Stimulated activated CD4-positive, alpha-beta T cell treated with anti-CD3 and anti-CD28 coated beads, Interleukin-4, amount 100 ng/mL, for 1 hour (primary cell): Measurements from ENCODE around the gene CALD1.

Experiments used
- DNase-seq: peaks from one replicate; pipeline ENCODE4 v3.0.0-alpha.2; 2020

CALD1 gene

DNA sequence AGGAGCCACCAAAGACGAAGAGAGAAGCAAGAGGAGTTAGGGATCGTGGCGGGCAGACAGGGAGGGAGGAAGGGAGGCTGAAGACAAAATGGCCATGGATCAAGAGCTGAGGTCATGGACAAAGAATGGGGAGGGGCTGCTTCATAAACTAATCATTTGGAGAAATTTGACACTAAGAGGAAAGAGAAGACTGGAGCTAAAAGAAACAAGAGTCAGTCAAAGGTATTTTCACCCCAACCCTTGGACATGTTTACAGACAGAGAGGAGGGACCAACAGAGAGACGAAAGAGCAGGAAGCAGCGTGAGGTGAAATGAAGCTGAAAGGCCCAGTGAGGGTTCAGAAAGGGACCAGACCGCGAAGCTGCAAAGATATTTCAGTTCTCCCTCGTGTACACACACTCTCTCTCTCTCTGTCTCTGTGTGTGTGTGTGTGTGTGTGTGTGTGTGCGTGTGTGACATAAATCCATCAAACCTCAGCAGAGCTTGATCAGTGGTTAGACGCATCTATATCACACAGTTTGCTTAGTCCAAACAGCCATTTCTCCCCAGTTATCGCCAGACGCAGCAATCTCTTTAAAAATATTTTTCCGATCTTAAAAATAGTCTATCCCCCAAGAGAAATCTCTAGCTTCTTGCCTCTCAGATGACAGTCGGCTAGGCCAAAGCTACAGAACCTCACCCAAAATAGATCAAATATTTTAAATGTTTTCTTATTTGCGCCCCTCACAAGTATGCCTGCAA lies 12.5 kb upstream of the CALD1 start:
- DNase-seq: no peak

DNA sequence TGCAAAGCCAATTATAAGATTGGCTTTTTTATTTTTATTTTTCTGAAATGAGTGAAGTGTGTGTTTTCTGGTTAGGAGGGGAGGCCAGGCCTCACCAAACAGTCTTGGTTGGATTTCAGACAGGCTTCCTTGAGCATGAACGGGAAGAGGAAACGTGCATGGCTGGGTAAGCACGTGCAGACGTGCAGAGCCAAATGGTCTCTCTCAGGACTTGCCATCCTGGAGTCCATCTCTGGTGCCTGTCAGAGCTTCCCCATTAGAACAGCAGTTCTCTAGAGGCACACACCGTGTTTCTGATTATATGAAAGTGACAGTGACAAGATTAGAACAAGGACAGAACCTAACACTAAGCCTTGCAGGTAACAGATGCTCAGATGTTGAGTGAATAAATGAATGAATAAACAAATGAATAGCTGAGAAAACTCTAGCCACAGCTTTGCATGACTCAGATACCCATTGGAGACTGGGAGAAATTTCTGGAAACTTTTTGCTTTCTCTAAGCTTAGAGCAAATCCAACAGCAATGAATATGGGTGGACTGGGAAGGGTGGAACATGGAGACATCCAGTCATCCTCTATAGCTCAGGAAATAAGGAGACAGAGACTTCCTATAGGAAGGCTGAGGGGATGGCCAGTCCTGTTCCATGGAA lies 11.8 kb upstream of the CALD1 start:
- DNase-seq: no peak

DNA sequence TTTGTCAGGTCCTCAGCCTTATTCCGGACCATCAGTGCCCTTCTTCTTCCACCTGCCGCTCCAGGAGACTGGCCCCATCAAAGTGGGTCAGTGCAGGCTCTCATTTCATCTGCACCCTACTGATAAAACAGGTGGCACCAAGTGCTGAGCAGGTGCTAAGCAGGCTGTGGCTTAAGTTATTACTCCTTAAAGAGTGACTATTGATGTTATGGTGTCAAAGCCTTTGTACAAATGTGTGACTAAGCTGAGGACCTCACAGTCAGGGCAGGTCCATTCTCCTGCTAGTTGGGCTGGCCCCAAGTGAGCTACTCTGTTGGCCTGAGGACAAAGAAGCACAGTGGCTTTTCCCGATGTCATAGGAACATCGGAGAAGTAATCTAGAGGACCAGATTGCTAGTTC lies 11.2 kb upstream of the CALD1 start:
- no peak for DNase-seq

DNA sequence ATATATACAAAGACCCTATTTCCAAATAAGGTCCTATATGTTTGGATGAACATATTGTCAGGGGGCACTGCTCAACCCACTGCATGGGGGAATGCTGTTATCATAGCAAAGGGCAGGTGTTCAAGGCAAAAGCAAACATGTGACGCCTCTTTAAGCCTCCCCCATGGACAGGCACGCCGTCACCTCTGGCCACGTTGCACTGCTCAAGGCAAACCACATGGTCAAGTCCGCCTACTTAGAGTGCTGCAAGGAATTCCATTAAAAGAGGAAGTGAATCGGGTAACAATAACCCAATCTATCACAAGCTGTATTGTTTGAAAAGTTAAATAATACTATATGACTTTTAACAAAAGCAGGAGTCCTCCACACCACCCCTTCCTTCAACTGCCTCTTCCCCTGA lies 8.8 kb upstream of the CALD1 start:
- no peak for DNase-seq

DNA sequence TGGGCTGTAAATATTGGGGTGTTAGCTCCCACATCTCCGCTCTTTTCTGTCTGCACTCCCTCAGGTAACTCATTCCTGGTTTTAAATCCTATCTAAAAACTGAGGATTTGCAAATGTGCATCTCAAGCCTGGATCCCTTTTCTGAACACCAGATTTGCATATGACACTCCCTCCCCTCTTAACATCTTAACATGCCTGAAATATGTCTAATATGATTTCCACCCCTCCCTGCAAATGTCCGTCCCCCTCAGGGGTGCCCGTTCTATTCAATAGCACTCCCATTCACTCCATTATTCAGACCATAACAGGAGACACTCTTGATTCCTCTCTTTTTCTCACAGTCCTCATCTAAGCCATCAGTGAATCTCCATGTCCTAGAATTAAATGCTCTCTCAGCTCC lies 8.3 kb upstream of the CALD1 start:
- DNase-seq: no peak

DNA sequence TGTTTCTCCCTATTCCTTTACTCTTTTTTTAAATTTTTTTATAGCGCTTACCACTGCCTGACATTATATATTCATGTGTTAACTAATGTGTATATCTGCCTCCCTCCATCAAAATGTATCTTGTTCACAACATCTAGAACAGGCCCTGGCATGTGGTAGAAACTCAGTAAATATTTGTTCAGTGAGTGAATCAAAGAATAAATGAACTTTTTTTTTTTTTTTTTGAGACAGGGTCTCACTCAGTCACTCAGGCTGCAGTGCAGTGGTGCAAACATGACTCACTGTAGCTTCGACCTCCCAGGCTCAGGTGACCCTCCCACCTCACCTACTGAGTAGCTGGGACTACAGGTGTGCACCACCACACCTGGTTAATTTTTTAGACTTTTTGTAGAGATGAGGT lies 7.5 kb upstream of the CALD1 start:
- DNase-seq: no peak

DNA sequence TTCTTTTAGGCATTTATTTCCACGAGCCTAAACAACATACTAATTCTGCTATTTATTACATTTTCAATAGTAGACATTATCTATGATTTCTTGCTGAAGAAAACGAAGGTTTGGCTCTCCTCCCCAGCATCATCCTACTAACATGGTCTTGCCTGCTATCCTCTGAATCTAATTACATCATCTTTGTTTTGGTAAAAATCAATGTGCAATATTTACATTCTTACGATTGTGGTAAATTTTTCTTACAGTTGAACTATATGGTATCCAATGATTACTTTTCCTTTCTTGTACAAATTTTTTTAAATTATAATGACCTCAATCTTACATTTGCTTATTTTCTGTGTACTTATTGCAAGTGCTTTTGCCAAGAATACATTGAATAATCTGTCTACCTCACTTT lies 7.0 kb upstream of the CALD1 start:
- no peak for DNase-seq

DNA sequence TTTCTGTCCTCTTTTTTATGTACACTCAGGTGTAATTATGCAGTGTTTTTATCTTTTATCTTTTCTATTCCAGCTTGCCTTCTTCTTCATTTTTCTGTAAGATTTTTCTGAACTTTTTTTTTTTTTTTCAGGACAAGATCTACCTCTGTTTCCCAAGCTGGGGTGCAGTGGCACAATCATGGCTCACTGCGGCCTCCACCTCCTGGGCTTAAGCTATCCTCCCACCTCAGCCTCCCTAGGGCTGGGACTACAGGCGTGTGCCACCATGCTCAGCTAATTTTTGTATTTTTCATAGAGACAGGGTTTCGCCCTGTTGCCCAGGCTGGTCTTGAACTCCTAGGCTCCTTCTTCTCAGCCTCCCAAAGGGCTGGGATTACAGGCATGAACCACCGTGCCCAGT lies 6.3 kb upstream of the CALD1 start:
- DNase-seq: no peak

DNA sequence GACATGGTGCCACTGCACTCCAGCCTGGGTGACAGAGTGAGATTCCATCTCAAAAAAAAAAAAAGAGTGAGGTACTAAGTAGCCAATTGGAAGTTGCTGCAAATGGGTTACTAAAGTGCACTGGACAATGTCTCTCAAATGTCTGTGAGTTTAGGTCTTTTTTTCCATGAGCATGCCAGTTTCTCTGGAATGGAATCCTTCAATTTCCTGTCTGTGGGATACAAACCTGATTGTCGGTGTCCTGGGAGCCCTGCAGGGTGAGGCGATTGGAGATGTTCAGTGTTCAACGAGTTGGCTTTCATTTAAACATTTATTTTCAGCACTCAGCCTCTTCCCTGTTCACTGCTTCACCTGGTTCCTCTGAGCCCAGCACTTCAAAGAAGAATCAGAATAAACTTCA lies 5.3 kb upstream of the CALD1 start:
- no peak for DNase-seq

DNA sequence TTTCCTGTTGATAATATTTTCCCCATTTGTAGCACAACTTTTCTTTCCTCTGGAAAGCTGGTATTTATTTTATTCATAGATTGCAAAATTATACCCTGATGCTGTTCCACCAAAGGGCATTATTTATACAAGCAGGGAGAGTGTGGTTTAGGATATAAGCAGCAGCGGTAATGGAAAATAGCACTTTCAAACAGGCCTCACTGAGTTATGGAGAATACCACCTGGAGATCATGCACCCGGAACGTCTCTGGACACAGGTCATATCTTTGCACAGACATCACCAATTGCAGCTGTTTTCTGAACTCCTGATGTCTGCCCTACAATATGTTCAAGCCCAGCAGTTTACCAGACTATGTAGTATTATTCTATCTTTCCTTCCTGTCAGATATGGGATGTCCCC lies 2.0 kb upstream of the CALD1 start:
- DNase-seq: no peak

DNA sequence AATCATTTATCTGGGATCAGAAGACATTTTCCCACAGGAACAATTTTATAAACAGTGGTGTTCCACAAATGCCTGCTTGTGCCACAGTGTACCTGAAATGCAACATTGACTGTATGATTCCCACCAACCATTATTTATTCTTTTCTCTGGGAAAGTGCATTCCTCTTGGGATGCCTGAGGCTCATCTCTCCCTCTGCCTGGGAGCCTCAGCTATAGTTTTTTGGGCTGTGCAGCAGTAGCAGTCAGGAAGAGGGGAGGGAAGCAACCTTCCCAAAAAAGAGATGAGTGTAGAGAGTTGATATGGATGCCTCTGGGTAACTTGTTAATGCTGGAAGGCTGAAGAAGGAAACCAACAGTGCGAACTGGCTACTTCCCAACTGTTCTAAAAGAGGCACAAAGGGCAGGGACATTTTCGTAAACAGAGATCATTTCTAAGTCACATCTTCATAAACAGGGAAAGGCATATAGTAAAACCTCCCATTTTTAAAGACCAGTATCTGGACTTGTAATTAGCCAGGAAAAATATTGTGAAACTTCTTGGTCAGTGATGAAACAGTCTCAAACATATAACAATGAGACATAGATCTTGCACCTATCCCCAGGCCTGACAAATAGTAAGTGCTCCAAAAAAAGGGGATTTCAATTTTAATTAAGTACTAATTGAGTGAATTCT lies 1.4 kb upstream of the CALD1 start:
- DNase-seq: no peak

DNA sequence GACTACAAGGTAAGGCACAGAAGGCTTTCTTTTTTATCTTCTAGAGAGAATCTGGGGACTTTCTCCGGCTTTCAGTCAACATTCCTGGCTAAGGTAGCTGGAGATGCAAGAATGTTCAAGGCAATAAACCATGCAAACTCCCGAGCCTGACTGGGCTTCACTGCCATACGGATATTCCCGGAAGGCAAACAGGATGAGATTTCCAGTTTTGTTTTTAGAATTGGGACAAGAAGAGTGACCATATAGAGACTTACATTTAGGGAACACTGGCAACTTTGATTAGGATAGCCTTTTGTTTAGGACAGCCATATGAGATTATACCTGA lies 269 bp downstream of the CALD1 start:
- DNase-seq: no peak

DNA sequence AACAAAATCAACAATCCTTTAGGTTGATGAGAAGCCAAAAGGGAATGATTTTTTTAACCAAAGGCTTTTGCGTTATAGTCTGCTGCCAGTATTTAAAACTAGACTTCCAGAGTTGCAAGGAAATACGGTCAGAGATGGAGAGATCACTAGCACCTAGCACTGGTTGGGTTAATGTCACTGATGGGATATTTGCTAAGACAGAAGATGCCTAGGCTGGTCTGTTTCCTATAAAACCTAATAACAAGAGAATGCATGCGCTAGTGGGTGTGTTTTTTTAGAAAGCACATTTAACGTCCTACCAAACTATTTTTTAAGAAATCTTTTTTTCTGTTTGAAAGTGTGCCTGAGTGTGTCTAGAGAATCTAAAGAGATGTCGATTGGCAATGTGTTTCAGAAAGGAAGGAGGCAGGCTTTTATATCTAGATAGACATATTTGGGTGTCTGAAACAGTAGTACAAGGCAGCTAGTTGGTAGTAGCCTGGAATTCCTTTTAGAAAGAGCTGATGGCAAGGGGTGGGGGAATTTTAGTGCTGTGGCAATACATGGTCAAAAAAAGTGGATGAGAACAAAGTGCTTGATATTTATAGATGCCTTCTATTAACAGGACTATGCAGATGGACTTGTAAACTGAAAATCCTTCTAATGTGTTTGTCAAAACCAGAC lies 863 bp downstream of the CALD1 start:
- no peak for DNase-seq

DNA sequence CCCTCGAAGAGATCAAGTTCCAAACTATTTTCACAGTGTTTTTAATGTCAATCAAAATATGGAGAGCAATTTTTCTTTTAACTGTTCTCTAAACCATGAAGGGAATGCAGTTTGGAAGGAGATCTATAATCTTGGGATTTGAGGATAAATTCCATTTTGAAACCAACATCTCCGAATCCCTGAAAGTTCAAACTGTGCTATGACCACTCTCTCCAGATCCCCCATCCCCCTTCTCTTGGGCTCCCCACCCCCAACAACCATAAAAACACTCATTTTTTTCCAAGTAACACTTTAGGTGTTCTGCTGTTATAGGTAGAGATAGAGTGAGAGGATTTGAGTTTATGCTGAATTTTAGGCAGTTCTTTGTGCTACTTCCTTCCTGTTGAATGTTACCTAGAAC lies 1.7 kb downstream of the CALD1 start:
- no peak for DNase-seq

DNA sequence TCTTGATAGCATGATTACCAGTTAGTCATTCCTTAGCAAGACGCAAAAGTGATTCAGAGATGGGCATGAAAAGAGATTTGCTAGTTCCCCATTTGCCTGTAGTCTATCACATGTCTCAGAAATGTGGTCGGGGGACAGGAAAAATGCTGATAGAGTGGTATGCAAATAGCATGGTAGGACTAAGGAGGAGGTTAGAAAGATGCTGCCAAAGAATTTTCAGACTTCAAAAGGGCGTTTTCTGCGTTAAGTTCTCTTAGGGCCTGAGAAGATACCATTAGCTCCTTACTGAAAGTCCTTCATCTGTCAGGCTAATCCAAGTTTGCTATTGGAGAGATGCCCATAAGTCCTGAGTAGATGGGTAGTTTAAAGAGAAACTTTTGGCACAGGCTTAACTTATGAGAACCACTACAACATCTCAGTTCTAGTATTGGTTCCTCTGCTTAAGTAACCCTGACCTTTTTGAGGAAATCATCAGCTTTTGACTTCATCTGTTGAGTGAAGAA lies 2.7 kb downstream of the CALD1 start:
- no peak for DNase-seq

DNA sequence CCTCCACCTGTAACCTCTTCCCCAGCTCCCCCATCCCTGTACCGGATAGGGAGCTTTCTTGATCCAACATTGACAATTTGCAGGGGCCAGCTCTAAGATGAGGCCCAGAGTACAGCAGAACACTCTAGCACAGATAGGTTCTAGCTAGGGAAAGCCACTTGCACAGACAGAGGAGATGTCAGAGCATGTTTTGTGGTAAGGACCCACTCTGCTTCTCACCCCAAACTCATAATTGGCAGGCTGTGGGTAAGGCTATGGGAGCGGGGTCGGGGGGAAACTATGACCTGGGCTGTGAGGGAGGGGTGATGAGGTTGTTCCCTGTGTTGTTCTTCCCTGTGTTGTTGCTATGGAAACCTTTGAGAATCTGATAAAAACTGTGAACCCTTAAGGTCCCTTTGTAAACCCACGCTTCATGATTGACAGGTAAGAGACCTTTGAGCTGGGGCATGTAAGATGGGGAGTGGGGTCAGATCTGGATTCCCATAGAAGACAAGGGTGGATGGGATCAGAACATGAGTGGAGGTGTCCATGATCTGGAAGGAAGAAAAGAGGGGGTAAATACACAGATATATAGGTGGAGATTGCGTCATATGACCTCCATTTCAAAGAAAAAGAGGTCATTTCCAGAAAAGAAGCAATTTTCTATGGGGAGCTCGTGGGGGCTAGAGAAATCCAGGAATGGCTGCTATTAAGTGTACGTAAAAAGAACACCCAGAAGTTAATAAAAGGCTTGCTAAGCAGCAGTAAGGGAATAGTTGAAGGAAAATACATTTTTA lies 4.0 kb downstream of the CALD1 start:
- DNase-seq: no peak

DNA sequence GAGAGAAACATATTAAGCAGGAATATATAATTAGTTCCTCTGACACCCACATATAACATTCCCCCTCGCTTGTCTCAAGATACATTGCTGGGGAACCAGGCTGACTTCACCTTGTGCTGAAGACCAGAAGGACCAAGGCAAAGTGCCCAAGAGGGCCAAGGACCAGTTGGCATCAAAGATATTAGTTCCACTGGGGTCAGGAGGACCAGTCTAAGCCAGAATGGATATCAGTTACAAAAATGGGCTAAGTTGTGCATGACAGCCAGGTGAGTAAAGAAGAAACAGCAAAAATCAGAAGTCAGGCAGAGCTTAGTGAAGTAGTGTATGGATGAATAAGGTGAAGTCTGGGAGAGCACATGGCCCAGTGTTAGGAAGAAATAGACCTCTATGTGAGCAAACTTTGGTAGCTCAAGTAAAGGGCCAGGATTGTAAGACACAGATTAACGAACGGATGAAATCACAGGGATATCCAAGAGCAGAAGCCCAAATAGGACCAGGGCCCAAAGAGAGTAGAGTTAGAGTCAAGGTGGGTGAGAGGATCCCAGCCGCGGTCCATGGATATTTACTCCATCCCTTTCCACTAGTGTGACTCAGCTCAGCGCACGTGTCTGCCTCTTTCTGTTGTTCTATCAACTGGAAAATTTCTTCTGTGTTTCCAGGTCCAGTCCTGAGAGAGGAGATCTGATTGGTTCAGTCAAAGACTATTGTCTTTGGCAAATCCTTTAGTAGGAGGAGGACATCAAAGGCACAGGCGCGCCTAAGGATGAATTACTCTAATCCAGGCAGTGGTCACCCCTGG lies 5.0 kb downstream of the CALD1 start:
- no peak for DNase-seq

DNA sequence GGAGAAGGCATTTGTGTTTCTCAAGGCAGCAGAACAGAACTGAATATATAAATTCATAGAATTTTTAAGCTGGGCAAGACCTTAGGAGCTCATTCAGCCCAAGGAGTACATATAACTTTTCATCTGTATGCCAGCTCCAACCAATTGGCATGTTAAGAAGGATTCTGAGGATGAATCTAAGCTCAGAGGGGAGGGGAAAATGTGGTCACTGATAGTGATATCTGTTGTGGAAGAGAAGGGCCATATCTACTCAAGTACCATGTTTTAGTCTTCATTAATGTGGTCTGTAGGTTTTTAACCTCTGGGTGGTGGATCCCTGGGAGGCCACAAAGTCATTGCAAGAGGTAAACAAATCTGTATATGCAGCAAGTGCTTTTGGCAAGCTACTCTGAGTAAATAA lies 6.4 kb downstream of the CALD1 start:
- no peak for DNase-seq

DNA sequence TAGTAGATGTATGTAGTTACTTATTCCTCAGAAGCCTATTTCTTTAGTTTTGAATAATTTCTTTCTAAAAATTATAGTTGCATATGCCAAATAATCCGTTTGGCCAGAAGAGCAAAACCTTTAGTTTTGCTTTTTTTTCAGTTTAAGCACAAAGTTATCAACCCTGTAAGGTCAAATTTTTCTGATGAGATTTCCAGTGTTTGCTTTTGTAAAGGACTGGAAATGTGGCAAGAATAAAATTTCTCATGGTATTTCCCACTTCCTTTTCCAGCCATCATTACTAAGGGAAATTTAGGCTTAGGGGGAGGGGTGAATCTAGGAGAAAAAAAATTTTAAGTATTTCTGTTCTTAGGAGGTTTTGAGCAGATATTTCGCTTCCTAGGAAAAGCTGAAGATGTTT lies 7.6 kb downstream of the CALD1 start:
- no peak for DNase-seq

DNA sequence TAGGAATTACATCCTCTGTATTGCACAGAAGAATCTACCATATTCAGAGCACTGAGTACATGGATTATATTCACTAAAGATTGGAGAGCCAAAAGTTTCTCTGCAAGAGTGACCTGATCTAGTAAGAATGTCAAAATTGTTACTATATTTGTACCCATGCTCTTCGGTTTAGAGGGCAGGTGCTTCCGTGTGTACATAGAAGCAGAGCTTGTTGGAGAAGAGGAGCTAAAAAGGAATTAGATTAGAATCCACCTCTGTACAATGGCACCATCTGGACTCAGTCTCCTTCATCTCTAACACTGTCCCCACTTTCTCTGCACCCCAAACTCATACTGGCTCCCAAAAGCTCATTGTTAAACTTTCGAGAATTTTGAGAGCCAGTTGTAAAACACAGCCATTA lies 8.3 kb downstream of the CALD1 start:
- no peak for DNase-seq

DNA sequence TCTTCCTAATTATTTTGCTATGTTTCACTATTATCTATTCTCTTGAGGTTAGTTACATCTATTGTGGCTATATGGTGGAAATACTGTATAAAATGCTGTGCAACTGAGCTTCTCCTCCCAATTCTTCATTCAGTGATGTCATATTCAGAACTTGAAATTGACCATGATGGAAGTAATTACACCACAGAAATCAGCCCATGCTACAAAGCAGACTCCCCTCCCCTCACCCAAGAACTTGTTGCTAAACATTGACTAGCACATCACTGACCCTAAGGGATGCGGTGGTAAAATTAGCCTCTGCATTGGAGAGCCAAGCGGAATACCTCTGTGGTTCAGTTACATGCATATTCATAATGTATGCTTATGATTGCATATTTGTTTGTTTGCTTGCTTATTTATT lies 8.8 kb downstream of the CALD1 start:
- no peak for DNase-seq

DNA sequence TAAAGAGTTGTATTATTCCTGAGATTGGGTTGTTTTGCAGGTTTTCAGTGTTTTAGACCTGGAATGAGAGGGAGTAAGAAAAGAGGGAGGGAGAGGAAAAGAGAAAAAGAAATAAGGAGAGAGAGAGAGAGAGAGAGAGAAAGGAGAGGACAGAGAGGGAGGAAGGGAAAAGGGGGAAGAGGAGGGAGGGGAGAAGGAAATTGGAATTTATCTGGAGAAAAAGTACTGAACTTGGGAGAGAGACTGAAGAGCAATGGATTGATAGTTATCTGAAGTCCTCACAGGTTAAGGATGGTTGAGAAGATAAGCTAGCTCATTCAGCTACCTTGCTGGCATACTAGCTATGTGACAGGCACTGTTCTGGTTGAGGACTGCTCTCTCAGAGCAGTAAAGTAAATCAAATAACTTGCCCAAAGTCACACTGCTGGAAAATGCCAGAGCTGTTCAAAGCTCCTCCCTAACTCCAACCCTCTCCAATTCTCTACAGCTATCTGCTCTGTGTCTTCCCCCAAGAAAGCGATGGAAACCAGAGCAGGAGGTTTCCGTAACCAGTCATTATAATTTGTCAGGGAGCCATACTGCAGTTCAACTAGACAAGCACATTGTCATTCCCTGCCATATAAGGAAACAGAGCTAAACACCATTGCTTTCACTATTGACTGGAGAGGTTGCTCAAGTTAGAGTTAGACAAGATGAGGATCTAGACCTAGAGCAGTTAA lies 10.7 kb downstream of the CALD1 start:
- no peak for DNase-seq
